HFFc6 (cell line): Measurements from ENCODE around the gene ARHGAP19. TPM values are rescaled to one million over a fixed set of nuclear protein-coding genes. Genes with fewer than 3 reads are reported as not detected.

Experiments used
- DNase-seq: peaks from one replicate; pipeline ENCODE4 v3.0.0-alpha.2; 2018
- H3K27ac Mint-ChIP-seq: 2 replicates; pipeline ENCODE4 v1.8.0; 2020; ENCODE audit warnings: mild to moderate bottlenecking, mixed read lengths
- H3K27me3 Mint-ChIP-seq: 2 replicates; pipeline ENCODE4 v1.8.0; 2021; ENCODE audit warnings: mild to moderate bottlenecking, moderate library complexity, mixed read lengths; ENCODE audit not compliant: insufficient read depth
- H3K36me3 Mint-ChIP-seq: 2 replicates; pipeline ENCODE4 v1.8.0; 2021; ENCODE audit warnings: low read depth, mixed read lengths
- H3K4me1 Mint-ChIP-seq: 2 replicates; pipeline ENCODE4 v1.8.0; 2020; ENCODE audit warnings: low read depth, mixed read lengths
- H3K4me3 Mint-ChIP-seq: 2 replicates; pipeline ENCODE4 v1.8.0; 2020; ENCODE audit warnings: mild to moderate bottlenecking, moderate library complexity, mixed read lengths
- H3K9me3 Mint-ChIP-seq: 2 replicates; pipeline ENCODE4 v1.8.0; 2020; ENCODE audit warnings: mild to moderate bottlenecking, mixed read lengths
- total RNA-seq, 6 experiments: library from RNA; stranded (reverse); fragmentation: NEBNext Ultra II Directional; extraction: Animal tissue kit (Norgen Biotek cat#: 25700); gene quantifications; 2 replicates in 1 of 6; 3 replicates in 5 of 6; pipeline ENCODE4 v1.2.3, GENCODE V29; 2021
- TF ChIP-seq, protein P1 (sequence below): fragments of 200-600 bp; sonication (generic); IDR thresholded peaks from 2 replicates; pipeline ENCODE4 v1.5.0; 2021; ENCODE audit warnings: antibody characterized with exemption, mild to moderate bottlenecking

Gene ARHGAP19
- total RNA-seq, 6 experiments from 2014 or later = 5.2 to 12.3 (median 10.2) TPM

GRCh38 chr10:97312897-97313296, 20.5 kb upstream of the ARHGAP19 start:
- H3K27me3 Mint-ChIP-seq = peaks cover 8% of the 10 kb centered on the region
- H3K27ac Mint-ChIP-seq = no peak overlapping the region
- H3K4me3 Mint-ChIP-seq = no peak overlapping the region
- TF ChIP-seq, protein P1, sequence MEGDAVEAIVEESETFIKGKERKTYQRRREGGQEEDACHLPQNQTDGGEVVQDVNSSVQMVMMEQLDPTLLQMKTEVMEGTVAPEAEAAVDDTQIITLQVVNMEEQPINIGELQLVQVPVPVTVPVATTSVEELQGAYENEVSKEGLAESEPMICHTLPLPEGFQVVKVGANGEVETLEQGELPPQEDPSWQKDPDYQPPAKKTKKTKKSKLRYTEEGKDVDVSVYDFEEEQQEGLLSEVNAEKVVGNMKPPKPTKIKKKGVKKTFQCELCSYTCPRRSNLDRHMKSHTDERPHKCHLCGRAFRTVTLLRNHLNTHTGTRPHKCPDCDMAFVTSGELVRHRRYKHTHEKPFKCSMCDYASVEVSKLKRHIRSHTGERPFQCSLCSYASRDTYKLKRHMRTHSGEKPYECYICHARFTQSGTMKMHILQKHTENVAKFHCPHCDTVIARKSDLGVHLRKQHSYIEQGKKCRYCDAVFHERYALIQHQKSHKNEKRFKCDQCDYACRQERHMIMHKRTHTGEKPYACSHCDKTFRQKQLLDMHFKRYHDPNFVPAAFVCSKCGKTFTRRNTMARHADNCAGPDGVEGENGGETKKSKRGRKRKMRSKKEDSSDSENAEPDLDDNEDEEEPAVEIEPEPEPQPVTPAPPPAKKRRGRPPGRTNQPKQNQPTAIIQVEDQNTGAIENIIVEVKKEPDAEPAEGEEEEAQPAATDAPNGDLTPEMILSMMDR = no peak
- peaks cover 8% of the 10 kb centered on the region for H3K4me1 Mint-ChIP-seq
- H3K36me3 Mint-ChIP-seq = no peaks in the 10 kb centered on the region
- no peak for DNase-seq
- no peaks in the 10 kb centered on the region for H3K9me3 Mint-ChIP-seq

DNA sequence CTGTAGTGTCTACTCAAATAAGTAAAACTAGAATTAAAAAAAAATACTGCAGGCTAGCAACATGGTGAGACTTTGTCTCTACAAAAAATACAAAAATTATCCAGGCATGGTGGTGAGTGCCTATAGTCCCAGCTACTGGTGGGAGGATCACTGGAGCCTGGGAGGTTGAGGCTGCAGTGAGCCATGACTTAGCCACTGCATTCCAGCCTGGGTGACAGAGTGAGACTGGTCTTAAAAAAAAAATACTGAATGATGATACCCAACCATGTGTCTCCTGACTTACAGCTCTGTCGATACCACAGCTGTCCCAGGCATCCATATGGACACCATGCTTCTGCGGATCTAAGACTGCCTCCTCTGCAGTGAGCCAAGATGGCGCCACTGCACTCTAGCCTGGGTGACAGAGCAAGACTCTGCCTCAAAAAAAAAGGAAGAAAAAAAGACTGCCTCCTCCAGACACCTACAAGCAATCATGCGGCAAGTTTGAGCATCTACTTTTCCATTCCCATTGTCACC, 18.7 kb upstream of the ARHGAP19 start:
- TF ChIP-seq, protein P1 = no peak
- Mint-ChIP-seq H3K27ac (no peak overlapping the region), H3K4me3 (no peak overlapping the region), H3K4me1 (peaks cover 8% of the 10 kb centered on the region), H3K27me3 (peaks cover 17% of the 10 kb centered on the region), H3K9me3 (no peaks in the 10 kb centered on the region), H3K36me3 (no peaks in the 10 kb centered on the region)
- no peak for DNase-seq

- no peaks in the 10 kb centered on the region for H3K9me3 Mint-ChIP-seq
- peaks cover 15% of the 10 kb centered on the region for H3K27me3 Mint-ChIP-seq
- no peak for DNase-seq
- H3K27ac Mint-ChIP-seq = no peak overlapping the region
- no peak overlapping the region for H3K4me3 Mint-ChIP-seq
- no peaks in the 10 kb centered on the region for H3K4me1 Mint-ChIP-seq
- H3K36me3 Mint-ChIP-seq = no peaks in the 10 kb centered on the region
- TF ChIP-seq, protein P1 = no peak
Measured at GRCh38 chr10:97307866-97308780, 15.7 kb upstream of the ARHGAP19 start.

- Mint-ChIP-seq H3K4me1 (no peaks in the 10 kb centered on the region), H3K9me3 (no peaks in the 10 kb centered on the region), H3K27me3 (peaks cover 15% of the 10 kb centered on the region), H3K4me3 (no peak overlapping the region), H3K27ac (no peak overlapping the region), H3K36me3 (no peaks in the 10 kb centered on the region)
- TF ChIP-seq, protein P1 = no peak
- DNase-seq = no peak
Measured at GRCh38 chr10:97307441-97307840, 15.0 kb upstream of the ARHGAP19 start.

DNA sequence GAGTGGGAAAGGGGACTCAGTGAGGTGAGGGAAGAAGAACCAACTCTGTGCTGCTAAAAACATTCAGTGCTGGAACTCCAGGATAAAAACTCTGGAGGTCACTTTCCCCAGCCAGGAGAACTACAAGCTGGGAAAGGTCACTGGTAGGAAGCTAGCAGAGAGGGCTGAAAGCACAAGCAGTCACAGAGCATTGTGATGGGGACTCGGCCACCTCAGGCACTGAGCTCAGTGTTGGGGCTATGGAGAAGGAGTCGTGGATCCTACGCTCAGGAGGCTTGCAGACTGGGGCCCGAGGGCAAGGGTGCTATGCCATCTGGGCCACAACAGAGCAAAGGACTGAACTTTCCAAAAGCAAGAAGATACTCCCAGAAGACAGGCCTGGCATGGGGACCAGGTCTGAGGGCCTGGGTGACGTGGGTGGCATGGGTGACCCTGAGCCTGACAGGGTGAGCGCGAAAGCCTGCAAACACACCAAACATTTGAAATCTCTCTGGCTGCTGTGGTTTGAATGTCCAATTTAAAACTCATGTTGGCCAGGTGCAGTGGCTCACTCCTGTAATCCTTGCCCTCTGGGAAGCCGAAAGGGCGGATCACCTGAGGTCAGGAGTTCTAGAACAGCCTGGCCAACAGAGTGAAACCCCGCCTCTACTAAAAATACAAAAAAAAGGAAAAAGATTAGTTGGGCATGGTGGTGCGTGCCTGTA, 9.8 kb upstream of the ARHGAP19 start:
- TF ChIP-seq, protein P1 = no peak
- Mint-ChIP-seq H3K4me3 (no peak overlapping the region), H3K4me1 (no peaks in the 10 kb centered on the region; the same call in 1 of the 2 replicates), H3K36me3 (no peaks in the 10 kb centered on the region), H3K27ac (no peak overlapping the region), H3K9me3 (no peaks in the 10 kb centered on the region), H3K27me3 (peaks cover 15% of the 10 kb centered on the region)
- no peak for DNase-seq
